Mesenchymal stem cell (in vitro differentiated cells and primary cell): ENCODE results near the gene PNPLA2.
A peak's percentile ranks its signal among the peaks of the same experiment; 100 is the strongest.

Experiments
- DNase-seq: peaks from one replicate; pipeline ENCODE4 v3.0.0-alpha.2; 2013
- H2AFZ ChIP-seq: one replicate; pipeline ENCODE4 v1.6.1; 2013; ENCODE audit warnings: low read depth, mild to moderate bottlenecking, control low read depth, inconsistent platforms, low read length, moderate library complexity
- H2AK5ac ChIP-seq: 2 replicates; pipeline ENCODE4 v1.6.1; 2013; ENCODE audit warnings: low read length, moderate library complexity, mild to moderate bottlenecking, inconsistent platforms; ENCODE audit not compliant: severe bottlenecking
- H2BK120ac ChIP-seq: one replicate; pipeline ENCODE4 v1.6.1; 2013; ENCODE audit warnings: low read depth, mild to moderate bottlenecking, inconsistent platforms, low read length, moderate library complexity
- H2BK12ac ChIP-seq, 2 experiments: one replicate each; pipeline ENCODE4 v1.6.1; 2013; ENCODE audit warnings: inconsistent platforms in 2 of 2, low read length in 2 of 2, mild to moderate bottlenecking in 2 of 2, moderate library complexity in 2 of 2, control low read depth in 1 of 2
- H2BK15ac ChIP-seq: one replicate; pipeline ENCODE4 v1.6.1; 2013; ENCODE audit warnings: mild to moderate bottlenecking, low read depth, inconsistent platforms; ENCODE audit not compliant: poor library complexity, severe bottlenecking
- H2BK5ac ChIP-seq: 2 replicates; pipeline ENCODE4 v1.6.1; 2013; ENCODE audit warnings: low read depth, mild to moderate bottlenecking, low read length, control low read depth, inconsistent platforms; ENCODE audit not compliant: poor library complexity, severe bottlenecking
- H3K14ac ChIP-seq, 2 experiments: one replicate each; pipeline ENCODE4 v1.6.1; 2013; ENCODE audit warnings: inconsistent platforms in 2 of 2, low read length in 2 of 2, control low read depth in 1 of 2, mild to moderate bottlenecking in 1 of 2, moderate library complexity in 1 of 2
- H3K18ac ChIP-seq, 2 experiments: one replicate each; pipeline ENCODE4 v1.6.1; 2013; ENCODE audit warnings: inconsistent platforms in 2 of 2, low read length in 2 of 2, control low read depth in 1 of 2, low read depth in 1 of 2, mild to moderate bottlenecking in 1 of 2
- H3K23ac ChIP-seq, 2 experiments: one replicate each; pipeline ENCODE4 v1.6.1; 2013; ENCODE audit warnings: inconsistent platforms in 2 of 2, low read length in 2 of 2, mild to moderate bottlenecking in 2 of 2, moderate library complexity in 2 of 2, control low read depth in 1 of 2
- H3K27ac ChIP-seq: 2 replicates; pipeline ENCODE4 v1.5.1; 2013; ENCODE audit warnings: mild to moderate bottlenecking, moderate library complexity, low read length, control low read depth, inconsistent platforms; ENCODE audit not compliant: poor library complexity, severe bottlenecking
- H3K27me3 ChIP-seq, 2 experiments: 2 replicates each; pipeline versions ENCODE4 v1.6.1 to v1.7.0; 2013; ENCODE audit warnings: low read length in 2 of 2, mild to moderate bottlenecking in 2 of 2, moderate library complexity in 2 of 2, control low read depth in 1 of 2, inconsistent platforms in 1 of 2; ENCODE audit not compliant: control insufficient read depth in 1 of 2, insufficient read depth in 1 of 2
- H3K36me3 ChIP-seq, 2 experiments: 2 replicates each; pipeline versions ENCODE4 v1.6.1 to v1.7.0; 2013; ENCODE audit warnings: low read length in 2 of 2, control low read depth in 1 of 2, inconsistent platforms in 1 of 2, low read depth in 1 of 2, mild to moderate bottlenecking in 1 of 2; ENCODE audit not compliant: insufficient read depth in 2 of 2, control insufficient read depth in 1 of 2
- H3K4ac ChIP-seq, 2 experiments: one replicate each; pipeline ENCODE4 v1.6.1; 2013; ENCODE audit warnings: inconsistent platforms in 2 of 2, low read length in 2 of 2, mild to moderate bottlenecking in 2 of 2, moderate library complexity in 2 of 2, control low read depth in 1 of 2, low read depth in 1 of 2
- H3K4me1 ChIP-seq: 2 replicates; pipeline ENCODE4 v1.6.1; 2013; ENCODE audit warnings: low read depth, low read length, control low read depth; ENCODE audit not compliant: control insufficient read depth, insufficient read depth
- H3K4me2 ChIP-seq: 2 replicates; pipeline ENCODE4 v1.6.1; 2013; ENCODE audit warnings: low read length, mild to moderate bottlenecking, inconsistent platforms; ENCODE audit not compliant: poor library complexity, severe bottlenecking
- H3K4me3 ChIP-seq, 2 experiments: 2 replicates each; pipeline versions ENCODE4 v1.5.1 to v1.7.0; 2013; ENCODE audit warnings: low read length in 2 of 2, mild to moderate bottlenecking in 2 of 2, control low read depth in 1 of 2, low read depth in 1 of 2; ENCODE audit not compliant: insufficient read depth in 1 of 2
- H3K79me1 ChIP-seq: replicated peaks from 2 replicates; pipeline ENCODE4 v1.6.1; 2013; ENCODE audit warnings: mild to moderate bottlenecking, control low read depth, low read length, inconsistent platforms; ENCODE audit not compliant: poor library complexity, severe bottlenecking
- H3K9ac ChIP-seq: 2 replicates; pipeline ENCODE4 v1.7.0; 2013; ENCODE audit warnings: mild to moderate bottlenecking, low read length, moderate library complexity
- H3K9me3 ChIP-seq: 2 replicates; pipeline ENCODE4 v1.7.0; 2013; ENCODE audit warnings: mild to moderate bottlenecking, low read length; ENCODE audit not compliant: control insufficient read depth
- H4K8ac ChIP-seq: one replicate; pipeline ENCODE4 v1.6.1; 2013; ENCODE audit warnings: inconsistent platforms, mild to moderate bottlenecking, low read length, moderate library complexity
- H4K91ac ChIP-seq: one replicate; pipeline ENCODE4 v1.6.1; 2013; ENCODE audit warnings: mild to moderate bottlenecking, low read length, inconsistent platforms
- WGBS: methylation state at CpG from one replicate; pipeline ENCODE4 v1.1.7; 2013; ENCODE audit warnings: mixed read lengths; 5-methylcytosine and 5-hydroxymethylcytosine counted together

The PNPLA2 gene

GRCh38 chr11:790721-791564 lies 27.8 kb upstream of the PNPLA2 start:
- 73% methylated on average over 18 of the region's 18 CpGs for WGBS
- Histone ChIP-seq H3K27me3 (peaks cover 4 to 14% of the 10 kb centered on the region in 2 experiments), H3K36me3 (peaks cover 19 to 43% of the 10 kb centered on the region in 2 experiments), H4K91ac (no peak overlapping the region), H2BK12ac (no peak overlapping the region), H3K23ac (no peak overlapping the region), H2BK5ac (no peak overlapping the region), H2BK15ac (peak overlapping the region; percentile 33), H3K79me1 (peaks cover 3% of the 10 kb centered on the region), H3K4ac (peak overlapping the region; percentile 13 to 30), H3K14ac (no peak overlapping the region), H3K9me3 (no peaks in the 10 kb centered on the region), H2AK5ac (no peak overlapping the region), H4K8ac (peak overlapping the region; percentile 29), H3K4me2 (no peak overlapping the region), H3K4me3 (no peak overlapping the region), H3K4me1 (peaks cover 32% of the 10 kb centered on the region), H2AFZ (no peak overlapping the region), H3K9ac (peak overlapping the region; percentile 29), H3K27ac (no peak overlapping the region), H3K18ac (no peak overlapping the region), H2BK120ac (no peak overlapping the region)
- DNase-seq, result peak; percentile 30

- Histone ChIP-seq H2BK5ac (no peak overlapping the region), H3K14ac (no peak overlapping the region), H4K8ac (no peak overlapping the region), H2BK15ac (no peak overlapping the region), H3K4ac (peak overlapping the region in 1 of 2 experiments; percentile 13), H3K4me3 (no peak overlapping the region), H3K79me1 (peaks cover 3% of the 10 kb centered on the region), H3K4me1 (peaks cover 40% of the 10 kb centered on the region), H3K18ac (no peak overlapping the region), H3K9me3 (no peaks in the 10 kb centered on the region), H3K9ac (no peak overlapping the region), H4K91ac (no peak overlapping the region), H3K27me3 (peaks cover 4 to 14% of the 10 kb centered on the region in 2 experiments), H3K23ac (no peak overlapping the region), H3K4me2 (no peak overlapping the region), H2BK120ac (no peak overlapping the region), H2AK5ac (no peak overlapping the region), H3K36me3 (peaks cover 19 to 43% of the 10 kb centered on the region in 2 experiments), H3K27ac (no peak overlapping the region), H2BK12ac (no peak overlapping the region), H2AFZ (no peak overlapping the region)
- 97% methylated on average over 47 of the region's 49 CpGs for WGBS
- DNase-seq, result no peak
Measured at GRCh38 chr11:791658-792534, 26.8 kb upstream of the PNPLA2 start.

- Histone ChIP-seq H3K36me3 (peaks cover 19 to 43% of the 10 kb centered on the region in 2 experiments), H3K18ac (no peak overlapping the region), H4K91ac (no peak overlapping the region), H3K9ac (no peak overlapping the region), H3K9me3 (no peaks in the 10 kb centered on the region), H3K4ac (no peak overlapping the region), H2BK120ac (no peak overlapping the region), H2BK12ac (no peak overlapping the region), H3K4me3 (no peak overlapping the region), H2AFZ (no peak overlapping the region), H3K4me2 (no peak overlapping the region), H4K8ac (no peak overlapping the region), H3K27me3 (peaks cover 4 to 14% of the 10 kb centered on the region in 2 experiments), H3K79me1 (peaks cover 3% of the 10 kb centered on the region), H3K23ac (no peak overlapping the region), H2BK5ac (no peak overlapping the region), H2AK5ac (no peak overlapping the region), H3K4me1 (peaks cover 42% of the 10 kb centered on the region), H3K27ac (no peak overlapping the region), H2BK15ac (no peak overlapping the region), H3K14ac (no peak overlapping the region)
- no peak for DNase-seq
- WGBS, result over 99% methylated on average over 14 of the region's 15 CpGs
Measured at GRCh38 chr11:792535-792821, 26.2 kb upstream of the PNPLA2 start.

GRCh38 chr11:792873-793272 lies 25.8 kb upstream of the PNPLA2 start:
- Histone ChIP-seq H2BK12ac (no peak overlapping the region), H2BK15ac (no peak overlapping the region), H3K14ac (no peak overlapping the region), H3K36me3 (peaks cover 19 to 43% of the 10 kb centered on the region in 2 experiments), H2BK5ac (no peak overlapping the region), H2AK5ac (no peak overlapping the region), H2AFZ (no peak overlapping the region), H3K4me3 (no peak overlapping the region), H3K9me3 (no peaks in the 10 kb centered on the region), H3K18ac (no peak overlapping the region), H4K91ac (no peak overlapping the region), H2BK120ac (no peak overlapping the region), H3K27me3 (peaks cover 4 to 14% of the 10 kb centered on the region in 2 experiments), H3K4me1 (peaks cover 42% of the 10 kb centered on the region), H3K27ac (no peak overlapping the region), H4K8ac (no peak overlapping the region), H3K9ac (no peak overlapping the region), H3K4ac (no peak overlapping the region), H3K23ac (no peak overlapping the region), H3K79me1 (peaks cover 3% of the 10 kb centered on the region), H3K4me2 (no peak overlapping the region)
- no peak for DNase-seq
- WGBS, result 89% methylated on average over 13 of the region's 13 CpGs
